ENCODE results near the gene DSTYK.
"Not testable (repeated sequence)": the region's sequence is repeated elsewhere in the genome, so short reads cannot be mapped to it uniquely, and the experiment has no call there.

DSTYK gene

GRCh38 chr1:205239078-205239477, 27.6 kb upstream of the DSTYK start:
- DNase-seq, result no peak

GRCh38 chr1:205237526-205238484, 26.3 kb upstream of the DSTYK start:
- no peak for DNase-seq

GRCh38 chr1:205236951-205237475, 25.5 kb upstream of the DSTYK start:
- no peak for DNase-seq

- DNase-seq, result no peak
These were observed 25.0 kb upstream of the DSTYK start for GRCh38 chr1:205236526-205236925.

- no peak for DNase-seq
These were observed 24.4 kb upstream of the DSTYK start for GRCh38 chr1:205235951-205236350.

- DNase-seq, result not testable (repeated sequence)
These were observed 22.5 kb upstream of the DSTYK start for GRCh38 chr1:205233986-205234385.

GRCh38 chr1:205232945-205233397, 21.5 kb upstream of the DSTYK start:
- DNase-seq, result no peak

- DNase-seq, result no peak
These were observed 20.8 kb upstream of the DSTYK start for GRCh38 chr1:205232127-205232820.

- DNase-seq, result no peak
These were observed 19.5 kb upstream of the DSTYK start for GRCh38 chr1:205230982-205231381.

- no peak for DNase-seq
These were observed 18.6 kb upstream of the DSTYK start for GRCh38 chr1:205229916-205230700.

GRCh38 chr1:205229399-205229871, 17.9 kb upstream of the DSTYK start:
- DNase-seq, result peak; percentile 65

- DNase-seq, result no peak
These were observed 16.6 kb upstream of the DSTYK start for GRCh38 chr1:205228093-205228521.

GRCh38 chr1:205227584-205228013, 16.1 kb upstream of the DSTYK start, which contains the start of gene TMCC2:
TSS of gene TMCC2 (plus strand) at chr1:205227946. CDS start at chr1:205228565, 619 bp downstream.
- DNase-seq, result peak; percentile 43

GRCh38 chr1:205226868-205227583, 15.5 kb upstream of the DSTYK start:
- DNase-seq, result peak; percentile 70

GRCh38 chr1:205225901-205226765, 14.6 kb upstream of the DSTYK start:
- no peak for DNase-seq

- no peak for DNase-seq
These were observed 13.2 kb upstream of the DSTYK start for GRCh38 chr1:205224736-205225135.

- DNase-seq, result no peak
These were observed 8.9 kb upstream of the DSTYK start for GRCh38 chr1:205220421-205220820.

GRCh38 chr1:205217418-205217817, 5.9 kb upstream of the DSTYK start:
- no peak for DNase-seq

- DNase-seq, result no peak
These were observed 5.1 kb upstream of the DSTYK start for GRCh38 chr1:205216588-205216987.

GRCh38 chr1:205214756-205215155, 3.3 kb upstream of the DSTYK start:
- DNase-seq, result no peak

All from kidney glomerular epithelial cell (primary cell).